Esophagus (tissue), 2 donors: ENCODE results near the gene CHPF. TPM values are rescaled to one million over a fixed set of nuclear protein-coding genes. Genes with fewer than 3 reads are reported as not detected.

Source experiments
- H3K27ac ChIP-seq, 2 donors: one replicate each; pipeline ENCODE4 v1.5.1; 2013; ENCODE audit warnings: low read depth in 2 of 2, mild to moderate bottlenecking in 2 of 2, inconsistent platforms in 1 of 2, low read length in 1 of 2, moderate library complexity in 1 of 2
- H3K27me3 ChIP-seq, 2 donors: one replicate each; pipeline ENCODE4 v1.6.1; 2013; ENCODE audit warnings: low read length in 2 of 2, control low read depth in 1 of 2, mild to moderate bottlenecking in 1 of 2; ENCODE audit not compliant: insufficient read depth in 2 of 2, control insufficient read depth in 1 of 2
- H3K36me3 ChIP-seq, 2 donors: one replicate each; pipeline ENCODE4 v1.6.1; 2013; ENCODE audit warnings: low read length in 1 of 2; ENCODE audit not compliant: control insufficient read depth in 2 of 2, insufficient read depth in 2 of 2
- H3K4me1 ChIP-seq, 2 donors: one replicate each; pipeline ENCODE4 v1.6.1; 2013; ENCODE audit warnings: low read length in 1 of 2; ENCODE audit not compliant: control insufficient read depth in 2 of 2, insufficient read depth in 2 of 2
- H3K4me3 ChIP-seq, 2 donors: one replicate each; pipeline ENCODE4 v1.5.1; 2013; ENCODE audit warnings: low read length in 2 of 2, mild to moderate bottlenecking in 2 of 2, low read depth in 1 of 2, moderate library complexity in 1 of 2
- H3K9me3 ChIP-seq, 2 donors: one replicate each; pipeline ENCODE4 v1.6.1; 2013; ENCODE audit warnings: mild to moderate bottlenecking in 2 of 2, low read depth in 1 of 2, low read length in 1 of 2, moderate library complexity in 1 of 2; ENCODE audit not compliant: control insufficient read depth in 2 of 2, insufficient read depth in 1 of 2
- WGBS, 2 donors: extraction: QIAGEN DNeasy Blood & Tissue Kit; methylation state at CpG; one replicate each; pipeline ENCODE4 v1.1.7; 2013; 5-methylcytosine and 5-hydroxymethylcytosine counted together
- polyA plus RNA-seq, 2 donors: library from polyadenylated mRNA; stranded (reverse); fragments of 200-250 nt; gene quantifications; one replicate each; pipeline ENCODE4 v1.2.3, GENCODE V29; 2013
- donor health status: healthy with polysubstance abuse.
- donor health status: Bipolar disorder and iron deficiency.

The CHPF gene
- polyA plus RNA-seq, 2 donors, result 10.1 to 20.2 TPM

- Histone ChIP-seq H3K27ac (peak overlapping the region in 1 of 2 donors; percentile 51), H3K27me3 (no peaks in the 10 kb centered on the region), H3K4me3 (peak overlapping the region; percentile 52 to 71), H3K4me1 (peaks cover 5 to 15% of the 10 kb centered on the region in 2 donors), H3K36me3 (peaks cover 0 to 4% of the 10 kb centered on the region in 2 donors), H3K9me3 (peaks cover 0 to 3% of the 10 kb centered on the region in 2 donors)
- 1 to 2% methylated on average over 78 to 99 of the region's 99 CpGs for WGBS, 2 donors
Observed at GRCh38 chr2:219552382-219553167, 9.0 kb upstream of the CHPF start.

DNA sequence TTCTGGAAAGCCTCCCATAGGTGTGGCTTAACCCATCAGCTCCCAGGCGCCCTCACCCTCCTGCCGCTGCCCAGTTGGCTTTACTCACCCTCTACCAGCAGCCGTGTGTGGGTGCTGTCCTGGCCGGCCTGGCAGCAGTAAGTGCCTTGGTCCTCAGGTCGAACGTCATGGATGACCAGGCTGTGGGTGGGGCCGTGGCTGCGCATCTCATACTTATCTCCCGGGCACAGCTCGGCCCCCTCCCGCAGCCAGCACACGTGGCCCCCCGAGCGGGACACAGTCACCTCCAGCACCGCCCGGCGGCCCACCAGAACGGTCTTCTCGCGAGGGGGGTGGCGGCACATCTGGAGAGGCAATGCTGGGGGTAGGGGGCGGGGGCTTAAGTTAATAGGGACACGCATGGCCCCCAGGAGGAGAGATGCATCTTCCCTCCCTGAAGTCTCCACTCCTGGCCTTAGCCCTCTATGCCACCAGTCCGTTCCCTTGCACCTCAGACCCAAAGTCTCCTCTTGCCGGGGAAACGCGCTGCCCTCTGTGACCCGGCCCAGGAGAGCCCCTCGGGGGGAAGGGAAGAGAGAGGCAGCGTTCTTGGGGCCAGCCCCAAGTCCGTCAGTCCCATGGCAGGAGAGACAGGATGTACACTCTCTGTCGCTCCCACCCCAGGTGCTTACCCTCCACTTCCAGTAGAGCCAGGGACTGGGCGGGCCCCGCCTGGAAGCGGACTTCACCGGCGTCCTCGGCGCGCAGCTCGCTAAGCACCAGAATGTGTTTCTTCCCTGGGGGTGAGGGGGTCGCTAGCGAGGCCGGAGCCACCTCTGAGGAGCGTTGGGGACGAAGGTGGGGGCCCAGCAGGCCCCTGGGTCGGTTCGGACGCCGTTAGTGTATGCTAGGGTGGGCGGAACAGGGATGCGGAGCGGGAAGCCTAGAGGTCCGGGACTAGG is 8.1 kb upstream of the CHPF start:
- no peak overlapping the region for H3K27ac ChIP-seq
- H3K4me3 ChIP-seq, result peak overlapping the region; percentile 52 to 71
- peaks cover 5 to 15% of the 10 kb centered on the region in 2 donors for H3K4me1 ChIP-seq
- H3K36me3 ChIP-seq, result peaks cover 0 to 4% of the 10 kb centered on the region in 2 donors
- H3K9me3 ChIP-seq, result no peaks in the 10 kb centered on the region
- no peaks in the 10 kb centered on the region for H3K27me3 ChIP-seq
- WGBS, 2 donors, result 6 to 8% methylated on average over 51 to 54 of the region's 54 CpGs

DNA sequence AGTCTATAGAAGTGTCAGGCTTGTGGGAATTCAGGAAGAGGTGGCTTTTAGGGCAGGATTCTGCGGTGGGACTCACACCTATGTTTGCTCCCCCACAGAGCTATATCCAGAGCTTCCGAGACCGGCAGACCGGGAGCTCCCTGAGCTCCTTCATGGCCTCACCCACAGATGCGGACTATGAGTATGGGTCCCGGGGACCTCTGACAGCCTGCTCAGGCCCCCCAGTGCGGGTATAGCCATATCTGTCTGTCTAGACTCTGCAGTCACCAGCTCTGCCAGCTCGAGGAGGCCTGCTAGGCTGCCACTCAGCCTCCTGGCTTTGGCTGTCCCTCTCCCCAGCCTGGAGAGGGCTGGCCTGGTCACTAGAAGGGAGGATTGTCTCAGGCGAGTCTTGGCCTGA is 6.0 kb upstream of the CHPF start:
- Histone ChIP-seq H3K27ac (no peak overlapping the region), H3K36me3 (no peaks in the 10 kb centered on the region), H3K27me3 (no peaks in the 10 kb centered on the region), H3K4me3 (no peak overlapping the region), H3K4me1 (peaks cover 5 to 16% of the 10 kb centered on the region in 2 donors), H3K9me3 (no peaks in the 10 kb centered on the region)
- 85 to 87% methylated on average over 9 of the region's 9 CpGs for WGBS, 2 donors

DNA sequence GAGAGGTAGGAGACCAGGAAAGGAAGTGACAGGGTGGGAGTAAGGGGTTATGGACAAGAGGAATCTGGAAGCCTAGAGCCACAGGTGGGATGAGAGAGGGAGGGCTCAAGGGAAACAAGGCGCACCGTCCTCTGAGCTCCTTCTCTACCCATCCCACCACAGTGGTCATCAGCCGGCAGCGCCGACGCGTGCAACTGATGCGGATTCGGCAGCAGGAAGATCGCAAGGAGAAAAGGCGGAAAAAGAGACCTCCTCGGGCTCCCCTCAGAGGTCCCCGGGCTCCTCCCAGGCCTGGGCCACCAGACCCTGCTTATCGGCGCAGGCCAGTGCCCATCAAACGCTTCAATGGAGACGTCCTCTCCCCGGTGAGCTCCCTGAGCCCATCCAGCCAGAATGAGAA is 5.4 kb upstream of the CHPF start:
- H3K36me3 ChIP-seq, result no peaks in the 10 kb centered on the region
- H3K27ac ChIP-seq, result no peak overlapping the region
- H3K4me3 ChIP-seq, result no peak overlapping the region
- H3K4me1 ChIP-seq, result peaks cover 5 to 22% of the 10 kb centered on the region in 2 donors
- no peaks in the 10 kb centered on the region for H3K9me3 ChIP-seq
- H3K27me3 ChIP-seq, result no peaks in the 10 kb centered on the region
- 93 to 96% methylated on average over 18 of the region's 18 CpGs for WGBS, 2 donors

GRCh38 chr2:219547621-219548020 is 4.0 kb upstream of the CHPF start:
- H3K27ac ChIP-seq, result no peak overlapping the region
- 95% methylated on average over 26 of the region's 26 CpGs for WGBS, 2 donors
- no peaks in the 10 kb centered on the region for H3K27me3 ChIP-seq
- H3K4me1 ChIP-seq, result peaks cover under 1 to 18% of the 10 kb centered on the region in 2 donors
- H3K36me3 ChIP-seq, result no peaks in the 10 kb centered on the region
- no peaks in the 10 kb centered on the region for H3K9me3 ChIP-seq
- no peak overlapping the region for H3K4me3 ChIP-seq

DNA sequence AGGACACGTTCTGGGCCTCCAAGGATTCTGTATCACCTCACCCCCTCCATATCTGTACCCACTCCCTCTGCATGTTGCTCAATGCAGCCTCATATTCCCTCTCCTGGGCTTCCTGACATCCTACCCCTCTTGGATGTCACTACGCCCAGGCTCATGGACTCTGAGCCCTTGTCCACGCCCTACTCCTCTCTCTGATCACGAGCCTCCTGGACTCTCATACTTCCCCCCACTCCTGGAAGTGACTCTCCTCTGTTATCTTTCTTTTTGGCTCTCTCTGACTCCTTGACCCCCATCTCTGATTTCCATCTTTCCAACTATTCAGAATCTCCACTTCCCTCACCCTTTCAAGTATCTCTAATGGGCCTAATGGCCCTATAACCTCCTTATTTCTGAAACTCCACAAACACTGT is 2.3 kb upstream of the CHPF start:
- H3K9me3 ChIP-seq, result no peaks in the 10 kb centered on the region
- no peaks in the 10 kb centered on the region for H3K27me3 ChIP-seq
- H3K27ac ChIP-seq, result no peak overlapping the region
- peaks cover 0 to 15% of the 10 kb centered on the region in 2 donors for H3K4me1 ChIP-seq
- H3K36me3 ChIP-seq, result peaks cover 0 to 4% of the 10 kb centered on the region in 2 donors
- H3K4me3 ChIP-seq, result no peak overlapping the region
- 69 to 70% methylated on average over 4 of the region's 4 CpGs for WGBS, 2 donors

DNA sequence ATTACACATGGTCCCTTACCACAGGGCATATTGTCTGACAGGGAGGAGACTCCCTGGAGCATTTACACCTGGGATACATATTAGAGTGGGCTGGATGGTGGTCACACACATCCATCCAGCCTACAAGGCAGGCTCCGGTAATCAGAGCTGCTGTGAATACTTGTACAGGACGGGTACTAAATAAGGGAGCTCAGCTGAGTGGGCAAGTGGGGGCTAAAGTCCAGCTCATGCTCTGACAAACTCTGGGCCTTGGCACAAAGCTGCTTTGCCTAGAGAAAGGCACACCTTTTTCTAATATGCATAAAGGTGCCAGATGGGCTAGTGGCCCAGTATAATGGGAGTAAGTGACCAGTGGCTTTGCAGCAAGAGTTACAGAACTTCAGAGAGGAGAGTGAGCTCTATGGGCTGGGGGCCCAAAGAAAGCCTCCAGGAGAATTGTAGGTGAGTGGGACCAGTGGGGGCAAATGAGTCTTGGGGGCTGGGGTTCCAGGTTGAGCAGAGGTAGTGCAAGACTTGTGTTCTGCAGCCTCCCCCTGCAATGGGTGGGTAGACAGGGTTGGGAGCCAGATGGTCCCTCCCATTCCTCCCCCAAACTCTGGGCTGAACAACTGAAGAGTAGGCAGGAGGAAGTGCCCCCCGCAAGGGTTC is 1.8 kb upstream of the CHPF start:
- no peaks in the 10 kb centered on the region for H3K27me3 ChIP-seq
- peaks cover 0 to 6% of the 10 kb centered on the region in 2 donors for H3K36me3 ChIP-seq
- WGBS, 2 donors, result 81 to 91% methylated on average over 3 of the region's 3 CpGs
- H3K4me3 ChIP-seq, result no peak overlapping the region
- peaks cover 0 to 15% of the 10 kb centered on the region in 2 donors for H3K4me1 ChIP-seq
- no peak overlapping the region for H3K27ac ChIP-seq
- H3K9me3 ChIP-seq, result no peaks in the 10 kb centered on the region

DNA sequence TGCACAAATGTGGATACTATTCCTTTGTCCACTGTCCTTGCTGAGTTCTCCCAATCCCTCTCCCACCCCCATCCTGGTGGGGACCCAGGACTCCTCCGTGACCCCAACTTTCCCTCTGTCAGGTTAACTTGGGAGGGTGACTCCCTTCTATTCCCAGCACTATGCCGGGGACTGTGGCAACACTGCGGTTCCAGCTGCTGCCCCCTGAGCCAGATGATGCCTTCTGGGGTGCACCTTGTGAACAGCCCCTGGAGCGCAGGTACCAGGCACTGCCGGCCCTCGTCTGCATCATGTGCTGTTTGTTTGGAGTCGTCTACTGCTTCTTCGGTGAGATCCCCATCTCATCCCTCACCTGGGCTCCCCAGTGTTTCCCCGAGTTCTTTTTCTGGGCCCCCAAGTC is 958 bp upstream of the CHPF start:
- WGBS, 2 donors, result 42 to 53% methylated on average over 9 of the region's 9 CpGs
- H3K27me3 ChIP-seq, result no peaks in the 10 kb centered on the region
- no peaks in the 10 kb centered on the region for H3K9me3 ChIP-seq
- peak overlapping the region in 1 of 2 donors; percentile 25 for H3K4me3 ChIP-seq
- H3K4me1 ChIP-seq, result peaks cover 0 to 15% of the 10 kb centered on the region in 2 donors
- H3K27ac ChIP-seq, result no peak overlapping the region
- H3K36me3 ChIP-seq, result peaks cover 0 to 14% of the 10 kb centered on the region in 2 donors

GRCh38 chr2:219542931-219543595 is 546 bp downstream of the CHPF start:
- H3K27me3 ChIP-seq, result no peaks in the 10 kb centered on the region
- H3K4me1 ChIP-seq, result peaks cover 0 to 15% of the 10 kb centered on the region in 2 donors
- H3K4me3 ChIP-seq, result peak overlapping the region; percentile 66 to 70
- no peaks in the 10 kb centered on the region for H3K9me3 ChIP-seq
- H3K36me3 ChIP-seq, result peaks cover 0 to 24% of the 10 kb centered on the region in 2 donors
- H3K27ac ChIP-seq, result peak overlapping the region; percentile 88 to 92
- WGBS, 2 donors, result 0 to 1% methylated on average over 61 to 66 of the region's 66 CpGs
